NCI-H1436 treated with DMSO at 0.1 percent for 48 hours (cell line): ENCODE data around the gene ZC3H12A.

Source experiments
- DNase-seq: peaks from one replicate; lab custom pipeline; 2025; lab: John Stamatoyannopoulos, UW

Gene ZC3H12A

DNA sequence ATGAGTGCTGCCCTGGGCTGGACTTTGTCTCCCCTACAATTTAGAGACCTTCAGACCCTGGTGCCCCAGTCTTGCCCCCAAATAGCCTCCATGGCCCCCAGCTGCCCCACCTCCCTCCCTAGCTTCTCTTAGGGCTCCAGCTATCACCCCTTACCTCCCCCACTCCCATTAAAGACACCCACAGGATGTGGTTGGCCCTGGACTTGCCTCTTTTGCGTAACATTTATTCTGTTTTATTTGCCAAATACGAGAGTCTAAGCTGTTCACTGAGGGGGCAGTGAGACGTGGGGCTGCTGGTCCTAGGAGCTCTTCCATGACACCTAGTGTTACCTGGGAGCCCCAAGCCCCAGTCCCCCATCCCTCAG, 4.5 kb downstream of the ZC3H12A start:
- DNase-seq: no peak

DNA sequence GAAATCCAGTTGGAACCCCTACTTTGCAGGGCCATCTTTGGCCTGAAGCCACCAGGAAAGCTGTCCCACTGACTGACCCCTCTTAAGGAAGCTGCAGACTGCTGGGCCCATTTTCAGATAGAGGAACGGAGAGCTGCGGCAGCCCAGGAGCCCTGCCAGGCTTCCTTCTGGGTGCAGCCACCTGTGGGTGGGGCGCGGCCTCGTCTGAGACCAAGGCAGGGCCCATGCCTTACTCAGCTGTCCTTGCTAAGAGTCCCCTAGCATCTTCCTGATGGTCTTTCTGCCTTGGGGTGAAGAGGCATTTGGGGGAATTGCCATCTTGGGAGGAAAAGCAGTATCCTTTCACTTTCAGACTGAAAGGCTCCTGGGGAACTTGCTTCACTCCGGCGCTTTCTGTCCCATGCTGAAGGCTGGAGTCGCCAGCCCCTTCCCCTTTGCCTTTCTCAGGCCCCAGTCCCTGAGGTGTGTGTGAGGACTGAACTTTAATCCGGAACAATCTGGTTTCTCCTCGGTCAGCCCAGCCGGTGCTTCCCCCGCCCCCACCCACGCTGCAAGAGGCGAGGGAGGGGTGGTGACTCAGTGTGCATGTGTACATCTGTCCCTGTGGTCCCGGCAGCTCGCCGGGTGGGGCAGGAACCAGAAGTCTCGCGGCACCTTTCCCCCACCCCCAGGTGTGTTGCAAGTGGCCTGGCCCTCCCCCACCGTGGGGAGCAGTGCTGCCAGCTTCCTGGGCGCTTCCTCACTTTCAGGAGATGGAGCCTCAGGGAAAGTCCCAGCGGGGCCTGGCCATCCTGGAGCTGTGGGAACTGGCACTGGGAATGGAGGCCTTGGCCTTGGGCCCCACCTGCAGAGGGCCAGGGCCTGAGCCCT, 5.1 kb downstream of the ZC3H12A start:
- DNase-seq: no peak

DNA sequence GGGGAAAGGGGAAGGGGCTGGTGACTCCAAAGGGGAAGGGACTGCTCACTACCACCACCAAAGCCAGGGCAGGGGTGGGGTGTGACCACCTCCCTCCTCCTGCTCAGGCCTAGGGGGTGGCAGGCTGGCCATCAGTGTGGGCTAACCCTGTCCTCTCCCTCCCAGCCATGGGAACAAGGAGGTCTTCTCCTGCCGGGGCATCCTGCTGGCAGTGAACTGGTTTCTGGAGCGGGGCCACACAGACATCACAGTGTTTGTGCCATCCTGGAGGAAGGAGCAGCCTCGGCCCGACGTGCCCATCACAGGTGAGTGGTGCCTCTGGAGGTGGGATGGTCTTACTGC, 5.7 kb downstream of the ZC3H12A start:
- no peak for DNase-seq

DNA sequence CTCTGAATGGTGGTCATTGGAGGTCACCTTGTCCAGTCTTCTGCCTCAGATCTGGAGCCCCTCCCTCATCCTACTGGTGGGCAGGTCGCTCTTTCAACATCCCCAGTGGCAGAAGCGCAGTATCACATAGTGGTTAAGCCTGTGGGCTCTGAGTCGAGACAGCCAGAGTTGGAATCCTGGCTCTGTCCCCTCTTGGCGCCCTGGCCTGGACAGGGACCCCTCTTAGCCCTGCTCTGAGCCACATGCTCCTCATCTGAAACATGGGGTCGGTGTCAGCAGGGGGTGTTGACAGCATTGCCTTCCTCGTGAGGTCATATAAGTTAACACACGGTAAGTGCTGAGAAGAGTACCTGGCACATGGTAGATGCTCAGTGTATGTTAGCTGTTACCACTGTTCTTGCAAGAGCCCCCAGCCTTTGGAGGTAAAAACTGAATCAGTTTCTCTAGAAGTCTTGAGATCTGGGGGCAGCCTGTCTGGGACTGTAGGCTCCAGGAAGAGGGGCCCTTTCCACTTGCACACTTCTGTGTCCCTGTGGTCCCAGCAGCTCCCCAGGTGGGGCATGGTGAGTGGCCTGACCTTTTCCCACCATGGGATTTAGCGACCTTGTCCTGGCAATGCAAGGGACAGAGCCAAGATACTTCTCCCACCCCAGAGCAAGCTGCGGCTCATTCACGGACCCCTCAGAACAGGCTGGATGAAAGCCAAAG, 6.4 kb downstream of the ZC3H12A start:
- no peak for DNase-seq

DNA sequence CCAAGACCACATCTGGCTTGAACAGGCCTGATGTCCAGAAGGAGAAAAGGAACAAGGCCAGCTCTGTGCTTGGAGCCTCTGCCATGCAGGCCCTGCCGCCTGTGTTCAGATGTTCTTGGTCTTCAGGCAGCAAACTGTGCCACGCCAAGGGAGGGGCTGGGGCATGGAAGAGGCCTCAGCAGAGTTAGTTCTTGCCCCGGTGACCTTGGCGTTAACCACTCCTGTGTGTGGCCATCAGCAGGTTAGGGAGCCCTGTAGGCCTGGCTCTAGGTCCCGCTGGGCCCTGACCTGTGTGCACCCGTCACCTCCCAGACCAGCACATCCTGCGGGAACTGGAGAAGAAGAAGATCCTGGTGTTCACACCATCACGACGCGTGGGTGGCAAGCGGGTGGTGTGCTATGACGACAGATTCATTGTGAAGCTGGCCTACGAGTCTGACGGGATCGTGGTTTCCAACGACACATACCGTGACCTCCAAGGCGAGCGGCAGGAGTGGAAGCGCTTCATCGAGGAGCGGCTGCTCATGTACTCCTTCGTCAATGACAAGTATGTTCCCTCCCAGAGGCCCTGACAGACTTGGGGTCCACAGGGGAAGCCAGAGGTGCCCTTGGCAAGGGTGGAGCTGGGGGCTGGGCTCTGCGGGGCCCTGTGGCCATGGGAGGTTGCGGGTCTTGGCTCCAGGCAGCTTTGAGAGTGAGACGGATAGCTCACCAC, 7.1 kb downstream of the ZC3H12A start:
- no peak for DNase-seq

DNA sequence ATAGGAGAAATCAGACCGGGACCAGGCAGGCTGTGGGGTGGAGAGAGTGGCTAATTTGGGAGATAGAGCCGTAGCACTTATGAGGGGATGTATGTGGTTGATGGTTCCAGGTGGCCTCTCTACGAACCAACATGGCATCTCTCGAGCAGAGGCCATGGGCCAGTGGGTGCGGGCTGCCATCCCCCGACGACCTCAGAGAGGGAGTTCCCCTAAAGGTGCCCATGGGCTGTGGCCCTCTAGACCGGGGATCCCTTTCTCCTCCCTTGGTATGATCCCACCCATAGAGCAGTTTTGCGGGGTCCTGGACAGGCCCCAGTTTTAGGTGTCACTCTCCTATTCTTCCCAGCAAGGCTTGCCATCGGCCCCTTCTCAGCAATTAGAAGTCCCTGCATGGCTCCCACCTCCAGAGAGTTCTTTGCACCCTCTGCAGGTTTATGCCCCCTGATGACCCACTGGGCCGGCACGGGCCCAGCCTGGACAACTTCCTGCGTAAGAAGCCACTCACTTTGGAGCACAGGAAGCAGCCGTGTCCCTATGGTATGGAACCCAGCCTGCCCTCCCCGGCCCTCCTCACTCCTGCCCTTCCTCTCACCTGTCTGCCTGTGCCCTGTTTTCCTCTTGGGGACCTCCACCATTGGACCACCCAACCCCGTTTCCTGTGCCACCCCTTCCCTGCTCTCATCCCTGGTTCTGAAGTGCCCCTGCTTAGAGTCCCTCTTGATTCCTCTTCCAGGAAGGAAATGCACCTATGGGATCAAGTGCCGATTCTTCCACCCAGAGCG, 7.8 kb downstream of the ZC3H12A start:
- DNase-seq: no peak

DNA sequence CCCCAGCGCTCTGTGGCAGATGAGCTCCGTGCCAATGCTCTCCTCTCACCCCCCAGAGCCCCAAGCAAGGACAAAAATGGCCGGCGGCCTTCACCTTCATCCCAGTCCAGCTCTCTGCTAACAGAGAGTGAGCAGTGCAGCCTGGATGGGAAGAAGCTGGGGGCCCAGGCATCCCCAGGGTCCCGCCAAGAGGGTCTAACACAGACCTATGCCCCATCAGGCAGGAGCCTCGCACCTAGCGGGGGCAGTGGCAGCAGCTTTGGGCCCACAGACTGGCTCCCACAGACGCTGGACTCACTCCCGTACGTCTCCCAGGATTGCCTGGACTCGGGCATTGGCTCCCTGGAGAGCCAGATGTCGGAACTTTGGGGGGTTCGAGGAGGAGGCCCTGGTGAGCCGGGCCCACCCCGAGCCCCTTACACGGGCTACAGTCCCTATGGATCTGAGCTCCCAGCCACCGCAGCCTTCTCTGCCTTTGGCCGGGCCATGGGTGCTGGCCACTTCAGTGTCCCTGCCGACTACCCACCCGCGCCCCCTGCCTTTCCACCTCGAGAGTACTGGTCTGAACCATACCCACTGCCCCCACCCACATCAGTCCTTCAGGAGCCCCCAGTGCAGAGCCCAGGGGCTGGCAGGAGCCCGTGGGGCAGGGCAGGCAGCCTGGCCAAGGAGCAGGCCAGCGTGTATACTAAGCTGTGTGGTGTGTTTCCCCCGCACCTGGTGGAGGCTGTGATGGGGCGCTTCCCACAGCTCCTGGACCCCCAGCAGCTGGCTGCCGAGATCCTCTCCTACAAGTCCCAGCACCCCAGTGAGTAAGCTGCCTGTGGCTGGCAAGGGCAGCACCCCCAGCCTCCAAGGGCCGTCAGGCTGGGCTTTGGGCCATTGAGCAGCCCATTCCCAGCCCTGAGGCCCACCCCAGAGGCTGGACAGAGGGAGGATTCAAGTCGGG, 8.7 kb downstream of the ZC3H12A start:
- no peak for DNase-seq

DNA sequence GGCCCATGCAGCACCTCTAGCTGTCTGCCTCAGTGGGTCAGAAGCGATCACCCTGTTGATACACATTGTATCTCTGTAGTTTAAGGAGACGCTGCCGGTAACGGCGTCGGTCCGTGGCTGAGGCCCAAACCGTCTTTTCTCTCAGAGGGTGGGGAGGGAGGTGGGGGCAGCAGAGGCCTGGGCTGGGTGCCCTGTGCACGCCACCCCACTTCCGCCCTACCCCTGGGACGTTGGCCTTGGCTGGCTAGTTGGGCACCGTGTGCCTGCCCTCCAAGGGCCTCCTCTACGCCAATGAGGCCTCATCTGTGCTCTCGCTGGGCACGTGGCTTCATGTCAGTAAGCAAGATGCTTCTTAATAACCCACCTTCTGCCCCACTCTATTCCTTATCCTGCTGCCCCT, 9.4 kb downstream of the ZC3H12A start:
- DNase-seq: no peak

DNA sequence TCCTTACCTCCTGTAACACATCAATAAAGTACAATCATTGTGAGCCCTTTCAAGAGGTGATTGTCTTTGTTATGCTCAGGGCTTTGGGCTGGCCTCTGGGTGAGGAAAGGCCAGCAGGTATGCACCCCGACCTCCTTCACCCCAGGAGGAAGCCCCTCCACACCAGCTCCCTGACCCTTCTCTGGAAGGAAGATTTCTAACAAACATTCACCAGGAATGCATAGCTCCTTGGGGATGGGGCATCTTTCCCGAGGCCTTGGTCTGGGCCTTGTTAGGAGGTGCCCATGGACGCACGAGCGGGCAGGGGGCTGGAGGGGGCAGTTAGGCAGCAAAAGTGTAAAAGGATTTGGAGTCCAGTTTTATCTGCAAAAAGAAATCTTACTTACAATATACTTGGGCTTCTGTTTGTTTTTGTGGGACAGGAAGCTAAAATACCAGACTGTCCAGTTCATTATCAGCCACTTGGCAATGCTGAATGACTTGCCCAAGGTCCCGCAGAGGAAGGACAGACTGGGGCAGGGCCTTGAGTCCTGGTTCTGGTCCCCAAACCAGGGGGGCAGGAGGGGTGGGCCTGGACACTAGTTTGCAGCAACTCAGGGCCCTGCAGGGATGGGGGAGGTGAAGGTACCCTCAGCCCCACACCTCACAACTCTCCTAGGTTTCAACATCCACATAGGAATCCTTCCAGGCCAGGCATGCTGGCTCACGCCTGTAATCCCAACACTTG, 10.1 kb downstream of the ZC3H12A start:
- no peak for DNase-seq

DNA sequence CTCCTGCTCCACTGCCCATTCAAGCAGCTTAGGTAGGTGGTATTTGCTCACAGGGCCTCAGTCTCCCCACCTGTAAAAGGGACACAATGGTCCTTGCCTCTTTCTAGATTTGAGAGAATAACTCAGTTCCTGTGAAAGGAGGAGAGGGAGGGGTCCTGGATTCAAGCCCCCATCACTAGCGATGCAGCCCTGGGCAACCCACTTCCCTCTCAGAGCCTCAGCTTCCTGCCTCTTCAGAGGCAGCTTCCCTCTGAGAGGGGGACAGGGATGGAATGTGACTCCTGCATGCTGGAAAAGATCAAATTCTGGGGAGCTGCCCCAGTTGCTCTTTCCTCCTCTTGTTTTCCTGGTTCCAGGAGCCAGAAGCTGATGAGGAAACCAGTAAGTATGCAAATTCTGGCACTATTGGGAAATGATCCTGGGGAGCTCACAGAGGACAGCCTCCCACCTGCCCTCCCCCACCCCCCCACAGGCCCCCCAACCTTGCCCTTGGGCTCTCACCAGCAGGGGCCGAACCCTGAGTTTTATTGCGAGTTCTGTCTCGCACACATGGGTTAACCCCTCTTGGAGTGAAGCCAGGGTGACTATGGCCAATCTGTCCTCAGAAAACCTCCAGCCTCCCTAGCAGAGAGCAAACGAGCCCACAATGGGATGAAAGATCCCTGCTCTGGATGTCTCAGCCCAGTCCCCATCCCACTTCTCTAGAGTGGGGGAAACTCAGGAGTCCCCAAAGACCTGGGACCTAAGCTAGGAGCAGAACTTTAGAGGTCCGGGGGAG, 11.7 kb downstream of the ZC3H12A start:
- DNase-seq: no peak

DNA sequence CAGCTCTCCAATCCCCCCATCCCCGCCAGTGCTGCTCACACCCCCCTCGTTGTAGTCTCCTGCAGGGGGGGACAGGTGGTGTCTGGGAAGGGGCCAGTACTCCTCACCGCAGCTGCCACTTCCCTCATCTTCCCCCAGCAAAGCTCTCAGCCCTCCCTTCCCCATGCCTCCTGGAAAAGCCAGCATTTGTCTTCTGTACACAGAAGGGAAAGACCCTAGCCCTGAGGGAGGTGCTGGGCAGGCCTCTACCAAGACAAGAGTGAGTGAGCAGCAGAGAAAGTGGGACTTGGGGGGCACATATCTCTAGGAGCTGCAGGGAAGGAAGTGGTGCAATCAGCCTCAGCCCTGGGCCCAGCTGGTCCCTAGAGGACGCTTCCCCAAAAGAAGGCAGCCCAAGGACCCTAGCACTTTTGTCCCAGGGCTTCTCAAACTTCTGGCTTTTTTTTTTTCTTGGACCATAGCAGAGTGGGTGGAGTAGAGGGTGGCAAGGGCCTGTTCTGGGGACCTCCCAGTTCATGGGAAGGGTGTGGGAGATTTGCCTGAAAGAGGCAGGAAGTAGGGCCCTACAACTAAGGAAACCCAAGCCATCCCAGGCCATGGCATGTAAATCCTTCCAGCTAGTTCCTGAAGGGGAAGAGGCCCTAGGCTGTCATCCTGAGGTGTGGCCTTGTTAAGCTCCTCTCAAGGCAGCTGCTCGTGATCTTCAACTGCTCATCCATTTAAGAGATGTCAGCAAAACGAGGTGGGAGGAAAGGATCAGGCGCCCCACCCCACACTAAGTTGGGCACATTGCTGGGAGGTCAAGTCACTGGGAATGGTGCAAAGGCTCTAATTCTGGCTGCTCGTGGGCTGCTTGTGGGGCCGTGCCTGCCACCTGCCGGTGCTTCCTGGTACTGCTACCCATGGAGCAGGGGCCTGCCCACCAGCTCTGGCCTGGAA, 12.6 kb downstream of the ZC3H12A start:
- no peak for DNase-seq

DNA sequence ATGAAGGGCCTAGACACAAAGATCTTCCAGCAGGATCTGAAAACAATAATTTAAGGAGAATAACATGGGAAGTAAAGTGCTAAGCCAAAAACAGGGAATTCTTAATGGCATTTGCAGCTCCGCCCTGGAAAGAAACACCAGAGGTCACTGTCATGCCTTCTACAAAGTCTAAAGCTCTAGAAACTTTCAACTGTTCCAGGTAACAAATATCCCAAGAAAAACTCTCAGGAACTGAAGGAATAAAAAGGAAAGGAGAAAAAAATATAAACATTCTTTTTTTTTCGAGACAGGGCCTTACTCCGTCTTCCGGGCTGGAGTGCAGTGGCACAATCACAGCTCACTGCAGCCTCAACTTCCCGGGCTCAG, 13.2 kb downstream of the ZC3H12A start:
- DNase-seq: no peak

DNA sequence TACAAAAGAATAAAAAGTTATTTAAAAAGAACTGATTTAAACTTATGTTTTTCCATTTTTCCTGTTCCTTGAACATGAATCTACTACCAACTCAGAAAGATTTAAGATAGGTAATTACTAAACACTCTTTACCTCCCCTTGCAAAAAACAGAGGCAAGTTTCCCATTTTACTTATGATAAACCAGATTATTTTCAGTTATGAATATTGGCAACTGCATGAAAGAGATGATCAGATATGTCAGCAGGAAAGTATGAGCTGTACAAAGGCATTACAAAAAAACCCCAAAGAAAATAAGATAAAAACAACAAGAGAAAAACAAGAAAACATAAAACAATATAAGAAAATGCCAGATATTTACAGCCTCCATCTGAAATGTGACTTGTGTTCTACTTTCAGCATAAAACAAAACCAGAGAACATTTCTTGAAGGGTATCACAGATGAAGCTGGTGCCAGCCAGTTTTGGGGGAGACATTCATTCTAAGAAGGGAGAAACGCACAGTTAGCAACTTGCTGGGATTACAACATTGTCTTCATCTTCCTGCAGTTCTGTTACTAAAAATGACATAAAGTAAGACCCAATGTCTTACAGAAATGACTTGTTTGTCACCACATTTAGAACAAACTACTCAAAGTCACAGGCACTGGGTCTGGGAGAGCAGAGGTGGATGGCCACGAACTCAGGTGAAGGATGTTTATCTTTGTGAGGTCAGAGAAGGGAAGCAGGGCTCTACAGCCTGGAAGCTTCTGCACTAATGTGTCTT, 19.1 kb downstream of the ZC3H12A start:
- no peak for DNase-seq

DNA sequence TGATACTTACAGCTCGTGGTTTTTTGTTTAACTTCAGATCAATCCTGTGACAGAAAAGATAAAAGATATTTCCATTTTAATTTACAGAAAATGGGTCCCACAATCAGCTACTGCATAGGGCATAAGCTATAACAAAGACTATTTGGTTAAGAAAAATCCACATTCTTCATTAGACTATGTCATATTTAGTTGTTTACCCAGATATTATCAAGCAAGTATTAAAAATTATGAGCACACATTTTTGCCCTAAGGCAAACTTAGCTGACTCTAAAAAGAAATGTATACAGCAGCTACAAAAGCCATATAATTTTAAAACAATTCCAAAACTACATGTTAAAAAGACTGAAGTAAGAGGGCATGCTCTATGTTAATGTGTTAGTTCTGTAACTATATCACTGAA, 21.5 kb downstream of the ZC3H12A start:
- no peak for DNase-seq

DNA sequence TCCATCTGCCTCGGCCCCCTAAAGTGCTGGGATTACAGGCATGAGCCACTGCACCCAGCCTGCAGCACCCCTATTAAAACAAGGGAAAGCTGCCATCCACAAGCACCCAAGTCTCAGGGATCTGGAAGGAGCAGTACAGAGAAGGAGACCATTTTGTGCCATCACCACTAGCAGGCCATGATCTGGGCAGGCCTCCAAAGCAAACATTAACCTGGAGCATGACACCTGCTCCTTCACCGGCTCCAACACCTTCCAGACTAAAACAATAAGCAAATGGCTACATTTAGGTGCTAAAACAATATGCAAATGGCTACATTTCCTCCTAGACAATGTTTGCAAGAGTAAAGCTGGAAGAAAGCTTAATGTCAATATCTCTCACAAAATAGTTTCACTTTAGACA, 23.5 kb downstream of the ZC3H12A start:
- DNase-seq: peak; percentile 42

DNA sequence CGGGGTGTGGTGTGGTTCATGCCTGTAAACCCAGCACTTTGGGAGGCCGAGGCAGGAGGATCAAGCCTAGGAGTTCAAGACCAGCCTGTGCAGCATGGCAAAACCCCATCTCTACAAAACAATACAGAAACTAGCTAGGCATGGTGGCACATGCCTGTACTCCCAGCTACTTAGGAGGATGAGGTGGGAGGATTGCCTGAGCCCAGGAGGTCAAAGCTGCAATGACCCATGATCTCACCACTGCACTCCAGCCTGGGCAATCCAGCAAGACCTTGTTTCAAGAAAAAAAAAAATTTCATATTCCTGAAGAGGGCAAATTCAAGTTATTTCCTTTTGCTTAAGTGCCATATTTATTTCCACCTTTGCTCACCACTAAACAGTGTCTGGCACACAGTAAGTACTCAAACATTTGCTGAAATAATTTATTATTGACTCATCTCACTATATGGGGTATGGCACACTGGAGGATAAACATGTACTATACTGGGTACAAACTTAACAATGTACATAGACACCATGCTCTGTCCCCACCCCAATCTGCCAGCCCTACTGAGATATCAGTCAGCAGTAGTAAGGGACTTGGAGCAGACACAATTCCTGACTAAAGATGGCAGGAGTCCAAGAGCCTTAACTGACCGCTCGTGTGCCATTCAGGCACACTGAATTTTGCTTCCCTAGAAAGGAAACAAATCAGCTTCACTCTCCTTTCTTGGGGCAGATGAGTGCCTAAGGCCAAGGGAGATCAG, 24.7 kb downstream of the ZC3H12A start:
- DNase-seq: no peak

DNA sequence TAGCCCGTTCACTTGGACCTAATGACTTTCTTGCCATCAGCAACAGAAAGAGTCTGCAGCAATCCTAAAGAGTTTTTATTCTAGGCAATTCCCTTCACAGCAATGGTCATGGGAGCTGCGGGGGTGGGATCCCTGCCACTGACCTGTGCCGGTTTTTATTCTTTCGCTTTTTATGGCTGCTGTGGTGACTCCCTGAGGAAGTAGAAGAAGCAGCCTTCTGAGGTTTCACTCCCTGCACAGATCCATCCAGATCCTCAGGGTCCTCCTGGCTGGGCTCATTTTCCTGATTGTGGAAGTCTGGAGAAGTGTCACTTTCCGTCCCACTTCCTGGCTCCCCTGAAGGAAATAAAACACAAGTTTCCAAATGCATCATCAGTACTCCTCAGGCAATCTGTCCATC, 27.3 kb downstream of the ZC3H12A start:
- no peak for DNase-seq
